A549 (cell line): ENCODE data around the gene DIS3L2.

Experiments used
- CEBPB ChIP-seq, 2 experiments: fragments of >200 bp in 1 of 2; sonication (Bioruptor Twin) in 1 of 2; formaldehyde crosslinking in 1 of 2; IDR thresholded peaks; 2 replicates each; pipeline ENCODE4 v1.6.1; 2012 to 2016
- CHD2 ChIP-seq: fragments of 150-350 bp; IDR thresholded peaks from 2 replicates; pipeline ENCODE4 v1.6.1; 2014; ENCODE audit warnings: low read length; ENCODE audit not compliant: partially characterized antibody
- EHMT2 ChIP-seq: fragments of 200-600 bp; sonication (generic); IDR thresholded peaks from 2 replicates; pipeline ENCODE4 v1.6.1; 2016; ENCODE audit warnings: antibody characterized with exemption, low read depth, mild to moderate bottlenecking, moderate library complexity
- EP300 ChIP-seq, 2 experiments: fragments of >200 bp; sonication (Bioruptor Twin); formaldehyde crosslinking; IDR thresholded peaks; 2 replicates in 1 of 2; 3 replicates in 1 of 2; pipeline ENCODE4 v1.6.1; 2016 to 2017
- HEYL ChIP-seq: fragments of 250-450 bp; sonication (Bioruptor Pico); IDR thresholded peaks from 2 replicates; pipeline ENCODE4 v1.8.0; 2021; ENCODE audit warnings: mild to moderate bottlenecking, moderate library complexity
- JUNB ChIP-seq: fragments of >200 bp; sonication (Bioruptor Twin); formaldehyde crosslinking; IDR thresholded peaks from 2 replicates; pipeline ENCODE4 v1.6.1; 2016
- MYC ChIP-seq: IDR thresholded peaks from 2 replicates; pipeline ENCODE4 v1.6.1; 2012; ENCODE audit warnings: mild to moderate bottlenecking, inconsistent platforms, low read length, improper control_type of control experiment, borderline replicate concordance
- PHF8 ChIP-seq: fragments of 200-600 bp; sonication (generic); IDR thresholded peaks from 2 replicates; pipeline ENCODE4 v1.6.1; 2016; ENCODE audit warnings: low read depth, mild to moderate bottlenecking, antibody characterized with exemption, moderate library complexity, borderline replicate concordance
- POLR2A ChIP-seq: IDR thresholded peaks from 2 replicates; pipeline ENCODE4 v1.6.1; 2012; ENCODE audit warnings: mild to moderate bottlenecking, low read length
- RFX5 ChIP-seq: fragments of 450-650 bp; IDR thresholded peaks from 2 replicates; pipeline ENCODE4 v1.7.1; 2014; ENCODE audit warnings: antibody characterized with exemption, mild to moderate bottlenecking, moderate library complexity
- SMC3 ChIP-seq: fragments of >200 bp; sonication (Bioruptor Twin); formaldehyde crosslinking; IDR thresholded peaks from 3 replicates; pipeline ENCODE4 v1.6.1; 2018; ENCODE audit warnings: inconsistent platforms
- TF ChIP-seq, protein P1 (sequence below): fragments of >200 bp; sonication (Bioruptor Twin); formaldehyde crosslinking; IDR thresholded peaks from 3 replicates; pipeline ENCODE4 v1.5.1; 2016
- TF ChIP-seq, protein P2 (sequence below): IDR thresholded peaks from 2 replicates; pipeline ENCODE4 v1.6.1; 2012; ENCODE audit warnings: low read depth, borderline replicate concordance
- TF ChIP-seq, protein P3 (sequence below): fragments of 450-650 bp; IDR thresholded peaks from 2 replicates; pipeline ENCODE4 v1.6.1; 2014; ENCODE audit warnings: antibody characterized with exemption

DNA sequence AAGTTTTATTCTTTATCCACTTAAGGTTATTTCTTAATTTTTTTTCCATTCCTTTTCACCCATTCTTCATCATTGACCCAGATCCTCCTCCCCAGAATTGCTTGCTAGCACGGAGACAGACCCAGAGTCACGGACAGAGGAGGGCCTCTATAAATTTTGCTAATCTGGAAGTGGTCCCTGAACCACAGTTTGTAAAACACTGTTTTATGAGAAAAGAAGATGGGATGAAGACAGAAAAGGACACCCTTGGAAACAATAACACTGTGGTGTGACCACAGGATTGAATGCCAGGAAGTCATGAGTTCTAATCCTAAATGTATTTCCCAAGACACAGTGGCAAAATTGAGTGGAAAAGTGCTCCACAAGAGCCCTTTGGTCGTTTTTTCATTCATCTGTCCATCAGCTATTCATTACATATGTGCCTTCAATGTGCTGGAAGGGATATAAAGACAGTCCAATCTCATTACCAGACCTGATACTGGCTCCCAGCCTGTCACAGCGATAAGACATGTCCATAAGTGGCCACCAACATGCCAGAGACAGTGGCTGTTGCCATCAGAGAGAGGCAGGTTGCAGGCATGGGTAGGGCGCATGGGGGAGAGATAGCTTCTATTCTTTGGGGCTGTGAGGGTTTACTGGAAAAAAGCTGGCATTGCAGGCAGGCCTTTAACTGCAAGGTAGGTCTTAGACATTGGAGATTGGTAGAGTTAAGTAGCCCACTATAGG, 241.8 kb downstream of the DIS3L2 start:
- TF ChIP-seq CHD2 = no peak
- TF ChIP-seq SMC3 = no peak
- no peak for TF ChIP-seq EHMT2
- TF ChIP-seq, protein P1, sequence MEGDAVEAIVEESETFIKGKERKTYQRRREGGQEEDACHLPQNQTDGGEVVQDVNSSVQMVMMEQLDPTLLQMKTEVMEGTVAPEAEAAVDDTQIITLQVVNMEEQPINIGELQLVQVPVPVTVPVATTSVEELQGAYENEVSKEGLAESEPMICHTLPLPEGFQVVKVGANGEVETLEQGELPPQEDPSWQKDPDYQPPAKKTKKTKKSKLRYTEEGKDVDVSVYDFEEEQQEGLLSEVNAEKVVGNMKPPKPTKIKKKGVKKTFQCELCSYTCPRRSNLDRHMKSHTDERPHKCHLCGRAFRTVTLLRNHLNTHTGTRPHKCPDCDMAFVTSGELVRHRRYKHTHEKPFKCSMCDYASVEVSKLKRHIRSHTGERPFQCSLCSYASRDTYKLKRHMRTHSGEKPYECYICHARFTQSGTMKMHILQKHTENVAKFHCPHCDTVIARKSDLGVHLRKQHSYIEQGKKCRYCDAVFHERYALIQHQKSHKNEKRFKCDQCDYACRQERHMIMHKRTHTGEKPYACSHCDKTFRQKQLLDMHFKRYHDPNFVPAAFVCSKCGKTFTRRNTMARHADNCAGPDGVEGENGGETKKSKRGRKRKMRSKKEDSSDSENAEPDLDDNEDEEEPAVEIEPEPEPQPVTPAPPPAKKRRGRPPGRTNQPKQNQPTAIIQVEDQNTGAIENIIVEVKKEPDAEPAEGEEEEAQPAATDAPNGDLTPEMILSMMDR = no peak
- no peak for TF ChIP-seq HEYL (CRISPR knock-in tag)
- TF ChIP-seq, protein P2, sequence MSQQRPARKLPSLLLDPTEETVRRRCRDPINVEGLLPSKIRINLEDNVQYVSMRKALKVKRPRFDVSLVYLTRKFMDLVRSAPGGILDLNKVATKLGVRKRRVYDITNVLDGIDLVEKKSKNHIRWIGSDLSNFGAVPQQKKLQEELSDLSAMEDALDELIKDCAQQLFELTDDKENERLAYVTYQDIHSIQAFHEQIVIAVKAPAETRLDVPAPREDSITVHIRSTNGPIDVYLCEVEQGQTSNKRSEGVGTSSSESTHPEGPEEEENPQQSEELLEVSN = no peak
- no peak for TF ChIP-seq PHF8
- no peak for TF ChIP-seq EP300 (IDR thresholded peaks at IDR 0.05)
- TF ChIP-seq, protein P3, sequence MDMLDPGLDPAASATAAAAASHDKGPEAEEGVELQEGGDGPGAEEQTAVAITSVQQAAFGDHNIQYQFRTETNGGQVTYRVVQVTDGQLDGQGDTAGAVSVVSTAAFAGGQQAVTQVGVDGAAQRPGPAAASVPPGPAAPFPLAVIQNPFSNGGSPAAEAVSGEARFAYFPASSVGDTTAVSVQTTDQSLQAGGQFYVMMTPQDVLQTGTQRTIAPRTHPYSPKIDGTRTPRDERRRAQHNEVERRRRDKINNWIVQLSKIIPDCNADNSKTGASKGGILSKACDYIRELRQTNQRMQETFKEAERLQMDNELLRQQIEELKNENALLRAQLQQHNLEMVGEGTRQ = no peak
- TF ChIP-seq JUNB = no peak
- no peak for TF ChIP-seq CEBPB (IDR thresholded peaks at IDR 0.05)
- TF ChIP-seq POLR2A = no peak
- TF ChIP-seq MYC = no peak
- TF ChIP-seq RFX5 = no peak
